Lower leg skin (tissue), 3 donors: ENCODE results near the gene MIEN1.

ENCODE experiments used
- CTCF ChIP-seq, 3 donors: fragments of 450-650 bp; IDR thresholded peaks; one replicate each; pipeline ENCODE4 v1.5.1; 2016; ENCODE audit warnings: antibody characterized with exemption in 3 of 3, mild to moderate bottlenecking in 3 of 3, moderate library complexity in 2 of 3
- POLR2A ChIP-seq, 2 donors: fragments of 450-650 bp; IDR thresholded peaks; one replicate each; pipeline ENCODE4 v1.6.1; 2016 to 2017; ENCODE audit warnings: antibody characterized with exemption in 2 of 2, mild to moderate bottlenecking in 1 of 2, moderate library complexity in 1 of 2

DNA sequence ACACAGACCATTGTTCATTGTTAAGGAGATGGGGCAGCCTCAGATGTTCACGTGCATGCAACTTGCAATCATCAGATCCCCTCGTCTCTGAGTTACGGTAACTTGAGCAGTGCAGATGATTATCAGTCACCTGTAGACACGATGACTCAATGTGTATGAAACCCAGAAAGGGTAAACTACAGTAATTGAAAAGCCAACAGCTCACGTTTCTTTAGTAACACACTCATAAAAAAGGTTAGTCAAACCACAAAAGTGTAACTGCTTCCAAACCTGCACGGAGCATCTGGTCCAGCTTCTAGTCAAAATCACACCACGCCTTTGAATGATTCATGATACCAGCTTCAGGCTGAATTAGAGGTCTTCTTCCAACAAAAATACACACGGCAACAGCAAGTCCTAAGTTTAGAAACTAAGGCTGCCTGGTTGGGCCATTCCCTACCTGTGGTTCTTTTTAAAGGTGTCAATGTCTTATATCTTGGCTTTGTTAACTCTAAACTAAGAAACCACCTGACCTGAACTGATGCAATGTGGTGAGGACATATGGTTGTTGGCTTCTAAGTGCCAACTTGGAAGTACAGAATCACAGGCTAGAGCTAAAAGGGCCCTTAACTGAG lies 39.7 kb upstream of the MIEN1 start:
- TF ChIP-seq CTCF (IDR thresholded peaks at IDR 0.05) (no peak), POLR2A (IDR thresholded peaks at IDR 0.05) (no peak)
